Neuron (in vitro differentiated cells): ENCODE results near the gene SLC25A26.
"Not testable (repeated sequence)": the region's sequence is repeated elsewhere in the genome, so short reads cannot be mapped to it uniquely, and the experiment has no call there.

ENCODE experiments used
- H2AFZ ChIP-seq: one replicate; pipeline ENCODE4 v1.6.1; 2013; ENCODE audit warnings: low read depth, mild to moderate bottlenecking, inconsistent platforms, low read length, moderate library complexity
- H3K27me3 ChIP-seq: one replicate; pipeline ENCODE4 v1.6.1; 2013; ENCODE audit warnings: low read length; ENCODE audit not compliant: insufficient read depth
- H3K36me3 ChIP-seq: one replicate; pipeline ENCODE4 v1.6.1; 2013; ENCODE audit warnings: low read length; ENCODE audit not compliant: insufficient read depth
- H3K4me1 ChIP-seq: one replicate; pipeline ENCODE4 v1.6.1; 2013; ENCODE audit warnings: low read length; ENCODE audit not compliant: insufficient read depth
- H3K4me3 ChIP-seq: 2 replicates; pipeline ENCODE4 v1.5.1; 2013; ENCODE audit warnings: mild to moderate bottlenecking, low read length, moderate library complexity
- H3K9me3 ChIP-seq: one replicate; pipeline ENCODE4 v1.6.1; 2013; ENCODE audit warnings: low read length

The SLC25A26 gene

GRCh38 chr3:66265649-66266048 lies 44.8 kb downstream of the SLC25A26 start:
- Histone ChIP-seq H3K27me3 (no peaks in the 10 kb centered on the region), H2AFZ (no peak overlapping the region), H3K4me3 (no peak overlapping the region), H3K4me1 (no peaks in the 10 kb centered on the region), H3K36me3 (peaks cover 3% of the 10 kb centered on the region), H3K9me3 (peaks cover 2% of the 10 kb centered on the region)

DNA sequence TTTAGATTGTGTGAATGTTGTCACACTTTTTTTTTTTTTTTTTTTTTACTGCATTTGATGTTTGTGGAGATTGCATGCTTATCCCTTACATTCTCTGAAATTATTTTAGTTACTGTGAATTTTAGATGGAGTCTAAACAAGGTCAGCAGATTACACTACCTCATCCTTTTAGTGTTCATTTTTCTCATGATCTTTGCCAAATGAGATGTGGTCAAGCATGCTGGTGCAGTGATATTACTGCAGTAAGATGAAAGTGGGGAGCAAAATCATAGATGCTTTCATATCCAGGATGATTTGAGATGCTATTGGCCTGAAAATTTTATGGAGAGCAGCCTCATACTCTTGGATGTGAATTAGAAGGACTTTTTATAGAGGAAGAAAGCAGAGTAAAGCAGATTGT lies 45.8 kb downstream of the SLC25A26 start:
- no peaks in the 10 kb centered on the region for H3K27me3 ChIP-seq

GRCh38 chr3:66267031-66267430 lies 46.2 kb downstream of the SLC25A26 start:
- H3K36me3 ChIP-seq = peaks cover 3% of the 10 kb centered on the region
- no peaks in the 10 kb centered on the region for H3K27me3 ChIP-seq
- H3K4me3 ChIP-seq = no peak overlapping the region
- peaks cover 2% of the 10 kb centered on the region for H3K9me3 ChIP-seq
- H3K4me1 ChIP-seq = no peaks in the 10 kb centered on the region
- H2AFZ ChIP-seq = no peak overlapping the region

More for the DNA sequence above, 45.8 kb downstream of the SLC25A26 start:
- Histone ChIP-seq H3K9me3 (peaks cover 2% of the 10 kb centered on the region), H3K36me3 (peaks cover 3% of the 10 kb centered on the region), H3K4me1 (no peaks in the 10 kb centered on the region), H3K4me3 (no peak overlapping the region), H2AFZ (no peak overlapping the region)

GRCh38 chr3:66267906-66268305 lies 47.1 kb downstream of the SLC25A26 start:
- H3K4me3 ChIP-seq = no peak overlapping the region
- no peaks in the 10 kb centered on the region for H3K4me1 ChIP-seq
- peaks cover 3% of the 10 kb centered on the region for H3K36me3 ChIP-seq
- no peaks in the 10 kb centered on the region for H3K27me3 ChIP-seq
- H3K9me3 ChIP-seq = peaks cover 2% of the 10 kb centered on the region
- no peak overlapping the region for H2AFZ ChIP-seq

DNA sequence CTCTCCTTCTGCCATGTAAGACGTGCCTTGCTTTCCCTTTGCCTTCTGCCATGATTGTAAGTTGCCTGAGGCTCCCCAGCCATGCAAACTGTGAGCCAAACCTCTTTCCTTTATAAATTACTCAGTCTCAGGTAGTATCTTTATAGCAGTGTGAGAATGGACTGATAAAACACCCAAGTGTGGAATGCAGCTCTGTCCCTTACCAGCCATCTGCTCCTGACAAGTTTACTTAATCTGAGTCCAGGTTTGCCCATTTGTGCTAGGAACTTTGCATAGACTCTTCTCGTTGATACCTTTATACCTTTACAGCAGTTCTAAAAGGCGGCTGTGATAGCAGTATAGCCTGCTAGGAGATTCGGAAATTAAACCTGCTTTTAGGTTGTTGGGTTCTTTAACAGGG lies 48.1 kb downstream of the SLC25A26 start:
- peaks cover 3% of the 10 kb centered on the region for H3K36me3 ChIP-seq
- H2AFZ ChIP-seq = no peak overlapping the region
- H3K9me3 ChIP-seq = peaks cover 2% of the 10 kb centered on the region
- no peaks in the 10 kb centered on the region for H3K4me1 ChIP-seq
- no peak overlapping the region for H3K4me3 ChIP-seq
- H3K27me3 ChIP-seq = no peaks in the 10 kb centered on the region

GRCh38 chr3:66269411-66269810 lies 48.6 kb downstream of the SLC25A26 start:
- no peak overlapping the region for H3K4me3 ChIP-seq
- peaks cover under 1% of the 10 kb centered on the region for H3K9me3 ChIP-seq
- H3K4me1 ChIP-seq = no peaks in the 10 kb centered on the region

DNA sequence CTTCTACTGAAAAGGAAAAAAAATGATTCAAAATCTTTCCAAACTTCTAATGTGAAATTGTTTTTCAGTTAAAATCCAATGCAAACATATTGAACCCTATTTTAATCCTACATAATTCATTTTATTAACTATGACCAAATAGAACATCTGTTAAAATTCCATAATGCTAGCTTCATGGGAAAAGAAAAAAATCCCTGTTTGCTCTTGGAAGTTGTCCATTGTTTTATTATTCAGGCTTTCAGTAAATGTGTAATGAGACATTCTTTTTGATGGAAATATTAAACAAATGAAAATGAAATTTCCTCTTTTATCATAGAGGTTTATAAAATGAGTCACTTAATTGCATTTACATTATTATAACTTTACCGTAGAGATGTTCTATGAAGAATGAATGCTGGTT lies 49.5 kb downstream of the SLC25A26 start:
- no peaks in the 10 kb centered on the region for H3K9me3 ChIP-seq
- H2AFZ ChIP-seq = no peak overlapping the region
- no peak overlapping the region for H3K4me3 ChIP-seq
- no peaks in the 10 kb centered on the region for H3K36me3 ChIP-seq
- no peaks in the 10 kb centered on the region for H3K4me1 ChIP-seq
- H3K27me3 ChIP-seq = no peaks in the 10 kb centered on the region

More at GRCh38 chr3:66269411-66269810, 48.6 kb downstream of the SLC25A26 start:
- Histone ChIP-seq H3K36me3 (peaks cover 2% of the 10 kb centered on the region), H2AFZ (no peak overlapping the region), H3K27me3 (no peaks in the 10 kb centered on the region)

- Histone ChIP-seq H3K4me1 (no peaks in the 10 kb centered on the region), H3K9me3 (no peaks in the 10 kb centered on the region), H3K4me3 (no peak overlapping the region), H3K36me3 (no peaks in the 10 kb centered on the region), H3K27me3 (no peaks in the 10 kb centered on the region), H2AFZ (no peak overlapping the region)
Measured at GRCh38 chr3:66270701-66271100, 49.9 kb downstream of the SLC25A26 start.

DNA sequence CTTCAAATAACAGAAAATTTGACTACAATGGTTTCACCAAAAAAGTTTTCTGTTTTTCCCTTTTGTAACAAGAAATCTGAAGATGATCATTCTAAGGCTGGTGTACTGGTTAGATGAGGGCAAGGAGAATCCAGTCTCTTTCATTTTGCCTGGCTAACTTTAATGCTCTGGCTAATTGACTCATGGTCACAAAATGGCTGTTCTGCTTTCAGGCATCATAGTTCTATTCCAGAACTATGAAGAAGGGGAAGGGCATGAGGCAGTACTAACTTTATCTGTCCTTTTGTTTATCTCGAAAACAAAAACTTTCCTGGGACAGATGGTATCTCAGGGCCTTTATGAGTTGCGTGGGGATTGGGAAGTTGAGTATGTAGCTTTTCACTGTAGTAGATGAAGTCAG lies 50.4 kb downstream of the SLC25A26 start:
- H3K9me3 ChIP-seq = no peaks in the 10 kb centered on the region

DNA sequence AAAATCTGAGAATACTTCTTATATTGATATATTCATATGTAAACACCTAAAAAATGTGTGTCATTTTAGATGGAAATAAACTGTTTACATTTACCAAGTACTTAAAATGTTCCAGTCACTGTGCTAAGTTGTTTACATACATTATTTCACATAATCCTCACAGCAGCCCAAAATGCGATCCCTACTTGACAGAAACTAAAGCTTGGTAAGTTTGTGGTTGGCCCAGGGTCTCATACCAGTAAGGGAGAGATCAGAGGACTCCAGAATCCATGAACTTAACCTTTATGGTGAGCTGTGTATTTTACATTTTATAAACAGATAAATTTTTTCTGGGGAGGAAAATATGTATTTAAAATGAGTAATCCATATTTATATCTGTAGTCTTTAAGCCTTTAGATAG lies 51.2 kb downstream of the SLC25A26 start:
- Histone ChIP-seq H3K27me3 (no peaks in the 10 kb centered on the region), H2AFZ (no peak overlapping the region), H3K4me3 (no peak overlapping the region), H3K9me3 (no peaks in the 10 kb centered on the region), H3K4me1 (peaks cover 2% of the 10 kb centered on the region), H3K36me3 (no peaks in the 10 kb centered on the region)

More for the DNA sequence above, 50.4 kb downstream of the SLC25A26 start:
- H3K4me3 ChIP-seq = no peak overlapping the region
- H3K36me3 ChIP-seq = no peaks in the 10 kb centered on the region
- no peaks in the 10 kb centered on the region for H3K27me3 ChIP-seq
- no peak overlapping the region for H2AFZ ChIP-seq
- H3K4me1 ChIP-seq = no peaks in the 10 kb centered on the region

DNA sequence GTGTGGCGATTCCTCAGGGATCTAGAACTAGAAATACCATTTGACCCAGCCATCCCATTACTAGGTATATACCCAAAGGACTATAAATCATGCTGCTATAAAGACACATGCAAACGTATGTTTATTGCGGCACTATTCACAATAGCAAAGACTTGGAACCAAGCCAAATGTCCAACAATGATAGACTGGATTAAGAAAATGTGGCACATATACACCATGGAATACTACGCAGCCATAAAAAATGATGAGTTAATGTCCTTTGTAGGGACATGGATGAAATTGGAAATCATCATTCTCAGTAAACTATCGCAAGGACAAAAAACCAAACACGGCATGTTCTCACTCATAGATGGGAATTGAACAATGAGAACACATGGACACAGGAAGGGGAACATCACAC lies 54.0 kb downstream of the SLC25A26 start:
- H3K4me1 ChIP-seq, H2AFZ ChIP-seq, H3K9me3 ChIP-seq, H3K27me3 ChIP-seq, H3K4me3 ChIP-seq, H3K36me3 ChIP-seq: not testable (repeated sequence)

DNA sequence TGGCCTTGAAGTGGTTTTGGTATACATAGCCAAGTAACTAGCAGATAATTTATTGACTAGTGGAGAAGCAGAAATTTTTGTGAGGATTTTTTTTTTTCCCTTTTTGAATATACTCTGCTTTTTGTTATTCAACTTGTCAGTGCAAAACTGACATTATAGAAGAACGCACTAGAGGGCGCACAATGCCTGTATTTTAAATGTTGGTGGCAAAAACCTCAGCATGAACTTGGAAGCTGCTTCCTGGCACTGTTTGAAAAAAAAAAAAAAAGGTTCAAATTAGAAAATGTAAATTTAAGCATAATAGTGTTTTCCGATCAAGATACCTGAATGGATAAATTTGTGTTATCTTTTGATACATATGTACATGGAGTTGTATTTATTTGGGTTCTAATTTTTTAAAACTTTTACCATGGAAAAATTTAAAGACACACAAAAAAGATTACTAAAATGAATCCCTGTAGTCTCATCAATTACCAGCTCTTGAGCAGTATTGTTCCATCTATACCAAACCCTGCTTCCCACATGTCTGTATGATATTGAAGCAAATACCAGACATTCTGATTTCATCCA lies 56.0 kb downstream of the SLC25A26 start:
- no peak overlapping the region for H2AFZ ChIP-seq
- H3K4me3 ChIP-seq = no peak overlapping the region
- H3K36me3 ChIP-seq = no peaks in the 10 kb centered on the region

DNA sequence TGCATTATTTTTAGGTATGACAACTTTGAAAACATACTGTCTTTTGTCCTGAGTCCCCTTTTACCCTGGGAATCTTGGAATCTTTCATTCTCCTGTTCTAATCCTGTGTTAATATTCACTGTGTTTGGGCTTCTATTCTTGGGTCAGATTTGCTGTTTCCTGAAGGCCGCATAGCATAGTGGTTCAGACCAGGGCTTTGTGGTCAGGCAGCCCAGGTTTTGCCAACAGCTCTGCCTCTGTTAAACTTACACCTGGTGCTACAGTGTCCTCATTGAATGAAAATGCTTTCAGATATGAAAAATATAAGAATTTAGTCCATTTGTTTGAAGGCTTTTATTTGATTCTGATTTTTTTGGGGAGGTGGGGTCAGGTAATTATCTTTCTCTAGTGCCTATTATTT lies 58.4 kb downstream of the SLC25A26 start:
- no peaks in the 10 kb centered on the region for H3K9me3 ChIP-seq
- no peaks in the 10 kb centered on the region for H3K36me3 ChIP-seq
- H2AFZ ChIP-seq = no peak overlapping the region
- H3K4me3 ChIP-seq = no peak overlapping the region
- peaks cover 2% of the 10 kb centered on the region for H3K4me1 ChIP-seq
- H3K27me3 ChIP-seq = no peaks in the 10 kb centered on the region

More for the DNA sequence above, 56.0 kb downstream of the SLC25A26 start:
- no peaks in the 10 kb centered on the region for H3K9me3 ChIP-seq
- peaks cover 2% of the 10 kb centered on the region for H3K4me1 ChIP-seq
- no peaks in the 10 kb centered on the region for H3K27me3 ChIP-seq

DNA sequence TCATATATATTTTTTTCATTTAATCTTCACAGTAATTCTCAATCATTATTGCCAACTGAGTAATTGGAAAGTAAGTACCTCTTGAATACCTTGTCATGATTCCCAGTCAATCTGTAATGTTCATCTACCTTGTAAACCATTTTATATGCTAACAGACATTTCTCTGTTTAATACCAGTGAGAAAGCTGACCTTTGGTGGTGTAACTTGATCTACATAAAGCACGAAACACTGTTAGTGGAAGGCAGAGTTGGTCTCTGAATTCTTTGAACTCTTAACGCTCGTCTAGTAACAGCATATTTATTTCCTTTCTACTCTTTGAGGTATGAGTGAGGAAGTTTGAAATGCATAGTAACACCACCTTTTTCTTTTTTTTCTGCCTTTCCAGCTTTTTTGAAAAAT lies 59.5 kb downstream of the SLC25A26 start:
- H3K36me3 ChIP-seq = no peaks in the 10 kb centered on the region
- H3K4me1 ChIP-seq = peaks cover 2% of the 10 kb centered on the region
- H3K4me3 ChIP-seq = no peak overlapping the region
- H2AFZ ChIP-seq = no peak overlapping the region
- H3K9me3 ChIP-seq = no peaks in the 10 kb centered on the region
- no peaks in the 10 kb centered on the region for H3K27me3 ChIP-seq
